HG02973 (cell line): ENCODE data around the gene RGS14.
"Not testable (repeated sequence)": the region's sequence is repeated elsewhere in the genome, so short reads cannot be mapped to it uniquely, and the experiment has no call there.

Experiments
- ATAC-seq: cut with Tn5 transposase; IDR thresholded peaks from one replicate; pipeline ENCODE4 v1.9.1; 2021; ENCODE audit warnings: moderate library complexity; ENCODE audit not compliant: unreplicated experiment

Gene RGS14

GRCh38 chr5:177344891-177345290 is 12.8 kb upstream of the RGS14 start:
- no peak for ATAC-seq

- ATAC-seq = no peak
Measured at GRCh38 chr5:177346820-177347219, 10.9 kb upstream of the RGS14 start.

- ATAC-seq = no peak
Measured at GRCh38 chr5:177347699-177348098, 10.0 kb upstream of the RGS14 start.

GRCh38 chr5:177349362-177349647 is 8.4 kb upstream of the RGS14 start:
- no peak for ATAC-seq

GRCh38 chr5:177349762-177350161 is 8.0 kb upstream of the RGS14 start:
- ATAC-seq = no peak

GRCh38 chr5:177350776-177351391 is 6.8 kb upstream of the RGS14 start:
- ATAC-seq = no peak

- ATAC-seq = peak; percentile 82
Measured at GRCh38 chr5:177351392-177352329, 6.1 kb upstream of the RGS14 start, which contains the start of gene LMAN2. TSS of gene LMAN2 (minus strand) at chr5:177351668. CDS start at chr5:177351647, 21 bp downstream.

- no peak for ATAC-seq
Measured at GRCh38 chr5:177353093-177353492, 4.6 kb upstream of the RGS14 start.

- no peak for ATAC-seq
Measured at GRCh38 chr5:177354256-177354655, 3.5 kb upstream of the RGS14 start.

- no peak for ATAC-seq
Measured at GRCh38 chr5:177354711-177355110, 3.0 kb upstream of the RGS14 start.

GRCh38 chr5:177355162-177355867 is 2.4 kb upstream of the RGS14 start:
- no peak for ATAC-seq

- ATAC-seq = no peak
Measured at GRCh38 chr5:177355868-177356168, 1.9 kb upstream of the RGS14 start.

GRCh38 chr5:177356746-177357145 is 978 bp upstream of the RGS14 start:
- ATAC-seq = no peak

GRCh38 chr5:177357146-177357458 is 622 bp upstream of the RGS14 start:
- no peak for ATAC-seq

GRCh38 chr5:177358370-177358819 is 671 bp downstream of the RGS14 start:
- peak; percentile 8 for ATAC-seq

- ATAC-seq = no peak
Measured at GRCh38 chr5:177359451-177359851, 1.7 kb downstream of the RGS14 start.

GRCh38 chr5:177359860-177360259 is 2.1 kb downstream of the RGS14 start:
- no peak for ATAC-seq

GRCh38 chr5:177360740-177361139 is 3.0 kb downstream of the RGS14 start:
- ATAC-seq = not testable (repeated sequence)

GRCh38 chr5:177361418-177362291 is 3.9 kb downstream of the RGS14 start:
- no peak for ATAC-seq

GRCh38 chr5:177362292-177362609 is 4.5 kb downstream of the RGS14 start:
- ATAC-seq = no peak
